ENCODE results near the gene SIKE1. TPM values are rescaled to one million over a fixed set of nuclear protein-coding genes. Genes with fewer than 3 reads are reported as not detected.

The SIKE1 gene
- polyA plus RNA-seq, 2 of the 4 experiments (the other 2 are of a cell fraction): 17.8 to 28.7 TPM

DNA sequence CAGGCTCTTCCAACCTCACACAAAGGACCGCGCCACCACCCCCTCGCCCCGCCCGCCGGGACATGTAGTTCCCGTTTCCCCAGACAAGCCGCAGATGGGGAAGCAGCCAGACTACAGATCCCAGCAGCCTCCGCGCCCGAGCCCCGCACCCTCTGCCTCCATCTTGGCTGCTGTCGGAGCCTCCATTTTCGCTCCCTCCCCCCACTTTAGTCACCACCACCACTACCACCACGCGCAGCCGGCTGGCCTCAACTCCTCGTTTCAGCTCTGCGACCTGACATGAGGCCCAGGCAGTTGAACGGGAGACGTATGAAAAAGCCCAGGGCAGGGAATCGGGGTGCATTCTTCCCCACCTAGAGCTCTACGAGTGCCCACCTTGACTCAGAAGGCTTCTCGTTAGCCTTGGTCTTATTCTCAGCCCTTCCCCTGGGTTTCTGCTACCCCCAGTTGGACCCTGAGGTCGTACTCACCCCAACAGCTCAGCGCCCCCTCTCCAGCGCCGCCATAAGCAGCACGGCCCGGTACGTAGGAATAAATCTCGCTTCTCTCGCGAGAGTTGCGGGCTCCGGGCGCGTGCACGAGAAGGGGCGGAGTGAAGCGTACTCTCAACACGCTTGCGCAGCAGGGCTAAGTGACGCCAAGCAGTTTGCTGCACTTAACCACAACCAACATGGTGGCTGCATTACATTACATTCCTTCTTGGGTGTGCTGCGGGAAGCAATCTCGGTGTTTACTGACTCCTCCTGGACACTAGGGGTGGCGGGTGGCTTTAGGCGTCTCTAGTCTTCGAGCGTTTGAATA lies 22.8 kb downstream of the SIKE1 start, which contains the start of gene CSDE1 (continued):
- TF ChIP-seq, protein P1, sequence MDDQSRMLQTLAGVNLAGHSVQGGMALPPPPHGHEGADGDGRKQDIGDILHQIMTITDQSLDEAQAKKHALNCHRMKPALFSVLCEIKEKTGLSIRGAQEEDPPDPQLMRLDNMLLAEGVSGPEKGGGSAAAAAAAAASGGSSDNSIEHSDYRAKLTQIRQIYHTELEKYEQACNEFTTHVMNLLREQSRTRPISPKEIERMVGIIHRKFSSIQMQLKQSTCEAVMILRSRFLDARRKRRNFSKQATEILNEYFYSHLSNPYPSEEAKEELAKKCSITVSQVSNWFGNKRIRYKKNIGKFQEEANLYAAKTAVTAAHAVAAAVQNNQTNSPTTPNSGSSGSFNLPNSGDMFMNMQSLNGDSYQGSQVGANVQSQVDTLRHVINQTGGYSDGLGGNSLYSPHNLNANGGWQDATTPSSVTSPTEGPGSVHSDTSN (IDR thresholded peaks at IDR 0.05): no peak
- TF ChIP-seq, protein P2, sequence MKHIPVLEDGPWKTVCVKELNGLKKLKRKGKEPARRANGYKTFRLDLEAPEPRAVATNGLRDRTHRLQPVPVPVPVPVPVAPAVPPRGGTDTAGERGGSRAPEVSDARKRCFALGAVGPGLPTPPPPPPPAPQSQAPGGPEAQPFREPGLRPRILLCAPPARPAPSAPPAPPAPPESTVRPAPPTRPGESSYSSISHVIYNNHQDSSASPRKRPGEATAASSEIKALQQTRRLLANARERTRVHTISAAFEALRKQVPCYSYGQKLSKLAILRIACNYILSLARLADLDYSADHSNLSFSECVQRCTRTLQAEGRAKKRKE (CRISPR knock-in tag; IDR thresholded peaks at IDR 0.05; ENCODE audit: low read depth): no peak
- no peak for TF ChIP-seq HOXB5 (CRISPR knock-in tag; IDR thresholded peaks at IDR 0.05)
- TF ChIP-seq NPAS2 (CRISPR knock-in tag; IDR thresholded peaks at IDR 0.05; ENCODE audit: borderline replicate concordance): no peak
- no peak for TF ChIP-seq FOSB (CRISPR knock-in tag; IDR thresholded peaks at IDR 0.05)
- TF ChIP-seq, protein P3, sequence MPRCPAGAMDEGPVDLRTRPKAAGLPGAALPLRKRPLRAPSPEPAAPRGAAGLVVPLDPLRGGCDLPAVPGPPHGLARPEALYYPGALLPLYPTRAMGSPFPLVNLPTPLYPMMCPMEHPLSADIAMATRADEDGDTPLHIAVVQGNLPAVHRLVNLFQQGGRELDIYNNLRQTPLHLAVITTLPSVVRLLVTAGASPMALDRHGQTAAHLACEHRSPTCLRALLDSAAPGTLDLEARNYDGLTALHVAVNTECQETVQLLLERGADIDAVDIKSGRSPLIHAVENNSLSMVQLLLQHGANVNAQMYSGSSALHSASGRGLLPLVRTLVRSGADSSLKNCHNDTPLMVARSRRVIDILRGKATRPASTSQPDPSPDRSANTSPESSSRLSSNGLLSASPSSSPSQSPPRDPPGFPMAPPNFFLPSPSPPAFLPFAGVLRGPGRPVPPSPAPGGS (IDR thresholded peaks at IDR 0.05): 0 out of 3 replicates have a peak, but pooled peaks have one; percentile 37
- TF ChIP-seq, protein P4, sequence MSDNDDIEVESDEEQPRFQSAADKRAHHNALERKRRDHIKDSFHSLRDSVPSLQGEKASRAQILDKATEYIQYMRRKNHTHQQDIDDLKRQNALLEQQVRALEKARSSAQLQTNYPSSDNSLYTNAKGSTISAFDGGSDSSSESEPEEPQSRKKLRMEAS (IDR thresholded peaks at IDR 0.05): peak; percentile 77
- peak; percentile 31; the same call in 1 of the 2 replicates for TF ChIP-seq MYC (IDR thresholded peaks at IDR 0.05; ENCODE audit: borderline replicate concordance, low read length)
- TF ChIP-seq, protein P5, sequence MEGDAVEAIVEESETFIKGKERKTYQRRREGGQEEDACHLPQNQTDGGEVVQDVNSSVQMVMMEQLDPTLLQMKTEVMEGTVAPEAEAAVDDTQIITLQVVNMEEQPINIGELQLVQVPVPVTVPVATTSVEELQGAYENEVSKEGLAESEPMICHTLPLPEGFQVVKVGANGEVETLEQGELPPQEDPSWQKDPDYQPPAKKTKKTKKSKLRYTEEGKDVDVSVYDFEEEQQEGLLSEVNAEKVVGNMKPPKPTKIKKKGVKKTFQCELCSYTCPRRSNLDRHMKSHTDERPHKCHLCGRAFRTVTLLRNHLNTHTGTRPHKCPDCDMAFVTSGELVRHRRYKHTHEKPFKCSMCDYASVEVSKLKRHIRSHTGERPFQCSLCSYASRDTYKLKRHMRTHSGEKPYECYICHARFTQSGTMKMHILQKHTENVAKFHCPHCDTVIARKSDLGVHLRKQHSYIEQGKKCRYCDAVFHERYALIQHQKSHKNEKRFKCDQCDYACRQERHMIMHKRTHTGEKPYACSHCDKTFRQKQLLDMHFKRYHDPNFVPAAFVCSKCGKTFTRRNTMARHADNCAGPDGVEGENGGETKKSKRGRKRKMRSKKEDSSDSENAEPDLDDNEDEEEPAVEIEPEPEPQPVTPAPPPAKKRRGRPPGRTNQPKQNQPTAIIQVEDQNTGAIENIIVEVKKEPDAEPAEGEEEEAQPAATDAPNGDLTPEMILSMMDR (IDR thresholded peaks at IDR 0.05): peak; percentile 28; the same call in 2 of the 3 replicates
- TF ChIP-seq JUN (IDR thresholded peaks at IDR 0.05): peak in 1 of 2 experiments; percentile 82; a peak in 2 of 5 replicates
- TF ChIP-seq KDM1A (IDR thresholded peaks at IDR 0.05; ENCODE audit: low read depth): no peak

DNA sequence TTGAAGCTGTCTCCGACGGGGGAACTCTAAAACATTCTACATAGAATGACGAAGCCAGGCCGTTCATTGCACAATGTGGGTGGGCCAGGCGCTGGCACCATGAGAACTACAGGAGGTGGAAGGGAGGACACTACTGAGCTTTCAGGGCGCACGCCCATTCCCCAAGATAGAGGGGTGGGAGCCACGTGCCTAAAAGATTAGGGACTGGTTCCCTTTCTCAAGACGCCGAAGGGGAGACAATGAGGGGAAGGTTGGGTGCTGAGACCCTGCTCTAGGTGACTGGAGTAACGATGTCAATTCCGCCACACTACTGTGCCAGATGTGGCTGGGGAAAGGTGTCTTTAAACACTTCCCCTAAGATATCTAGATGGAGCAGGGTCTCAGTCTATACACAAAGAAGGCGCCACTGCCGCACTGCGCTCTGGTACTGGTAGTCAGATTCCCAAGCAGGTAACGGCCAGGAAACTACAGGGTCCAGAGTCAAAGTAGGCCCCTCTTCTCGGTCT lies 23.5 kb downstream of the SIKE1 start:
- peak in 1 of 2 experiments; percentile 32; a peak in 3 of 6 replicates for ATAC-seq

DNA sequence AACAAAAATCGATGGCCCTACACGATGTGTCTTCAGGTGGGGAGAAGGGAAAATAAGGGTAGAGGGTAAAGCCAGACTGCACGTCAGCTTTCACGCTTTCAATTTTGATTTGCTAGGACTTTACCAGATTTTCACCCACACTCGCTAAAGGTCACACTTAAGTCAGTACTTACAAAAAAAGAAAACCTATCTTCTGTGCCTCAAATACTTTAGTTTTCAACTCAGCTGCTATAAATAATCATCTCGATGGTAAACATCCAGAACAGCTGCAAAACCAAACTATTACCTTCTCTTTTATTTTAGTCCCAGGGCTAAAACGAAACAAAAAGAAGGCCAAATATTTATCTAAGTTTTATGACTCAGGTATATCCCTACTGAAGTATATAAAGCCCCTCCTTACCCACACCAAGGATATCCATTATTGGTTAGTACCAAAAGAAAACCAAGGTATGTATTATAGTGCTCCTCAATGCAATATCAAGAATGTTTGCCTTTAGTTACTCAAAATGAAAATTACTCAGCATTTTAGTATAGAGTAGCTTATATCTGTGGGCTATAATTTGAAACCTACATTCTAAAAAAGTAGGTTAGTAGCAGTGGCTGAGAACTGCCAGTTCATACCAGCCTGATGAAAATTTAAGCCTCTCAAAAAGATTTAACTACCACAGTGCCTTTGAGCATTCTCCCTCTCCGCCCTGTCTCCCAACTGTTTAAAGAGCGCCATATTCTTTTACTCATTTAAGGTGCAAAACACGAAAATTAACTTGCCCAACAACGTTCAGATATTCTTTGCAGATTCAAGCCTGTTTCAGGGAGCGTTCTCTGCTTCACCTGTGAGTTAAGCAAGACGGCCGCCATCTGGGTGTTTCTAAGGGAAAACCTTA lies 24.2 kb downstream of the SIKE1 start:
- CTCF ChIA-PET: no interaction called here

More for the DNA sequence above, 23.5 kb downstream of the SIKE1 start:
- TF ChIP-seq CEBPB (IDR thresholded peaks at IDR 0.05) (peak in 1 of 2 experiments; percentile 45; a peak in 1 of 4 replicates), HEYL (CRISPR knock-in tag; IDR thresholded peaks at IDR 0.05) (no peak)
- ChIA-PET POLR2A (interaction anchor here (0.6 to 1.7 kb wide), 3 partner anchors 12 to 425 kb away, joined by 4 to 6 read pairs (median 5); partner anchors contain the start of gene SIKE1), CTCF (interaction anchor here (1.2 kb wide), 1 partner anchor 18 kb away, joined by 3 read pairs; no protein-coding TSS in a partner anchor)
- Histone ChIP-seq H3K9me3 (no peaks in the 10 kb centered on the region), H3K4me1 (peaks cover 29% of the 10 kb centered on the region; the same call in 2 of the 3 replicates), H3K4me3 (peak overlapping the region; percentile 97), H3K4me2 (peak overlapping the region; percentile 91), H3K27ac (peak overlapping the region; percentile 100)
- FAIRE-seq (no peak), DNase-seq (ENCODE audit: low read depth in 1 of 2, low spot score in 1 of 2) (peak; percentile 11 to 18)
- whole genome bisulfite sequencing (ENCODE audit: missing lambda C conversion rate): 0% methylated on average over 11 of the region's 17 CpGs

More for the DNA sequence above, 24.2 kb downstream of the SIKE1 start:
- H3K4me1 ChIP-seq: peaks cover 32% of the 10 kb centered on the region; the same call in 2 of the 3 replicates
- H3K27ac ChIP-seq: peak overlapping the region; percentile 100; a peak in 4 of 6 replicates
- TF ChIP-seq, protein P6, sequence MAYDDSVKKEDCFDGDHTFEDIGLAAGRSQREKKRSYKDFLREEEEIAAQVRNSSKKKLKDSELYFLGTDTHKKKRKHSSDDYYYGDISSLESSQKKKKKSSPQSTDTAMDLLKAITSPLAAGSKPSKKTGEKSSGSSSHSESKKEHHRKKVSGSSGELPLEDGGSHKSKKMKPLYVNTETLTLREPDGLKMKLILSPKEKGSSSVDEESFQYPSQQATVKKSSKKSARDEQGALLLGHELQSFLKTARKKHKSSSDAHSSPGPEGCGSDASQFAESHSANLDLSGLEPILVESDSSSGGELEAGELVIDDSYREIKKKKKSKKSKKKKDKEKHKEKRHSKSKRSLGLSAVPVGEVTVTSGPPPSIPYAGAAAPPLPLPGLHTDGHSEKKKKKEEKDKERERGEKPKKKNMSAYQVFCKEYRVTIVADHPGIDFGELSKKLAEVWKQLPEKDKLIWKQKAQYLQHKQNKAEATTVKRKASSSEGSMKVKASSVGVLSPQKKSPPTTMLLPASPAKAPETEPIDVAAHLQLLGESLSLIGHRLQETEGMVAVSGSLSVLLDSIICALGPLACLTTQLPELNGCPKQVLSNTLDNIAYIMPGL (CRISPR knock-in tag; IDR thresholded peaks at IDR 0.05; ENCODE audit: borderline replicate concordance): no peak
- TF ChIP-seq RARB (CRISPR knock-in tag; IDR thresholded peaks at IDR 0.05): 0 out of 2 replicates have a peak, but pooled peaks have one; percentile 20
- ATAC-seq (no peak), FAIRE-seq (no peak), DNase-seq (ENCODE audit: low read depth in 1 of 2, low spot score in 1 of 2) (no peak)
- peak overlapping the region; percentile 97 for H3K4me3 ChIP-seq
- POLR2A ChIA-PET: interaction anchor here (1.2 to 1.7 kb wide), 2 partner anchors 11 to 24 kb away, joined by 5 to 6 read pairs; partner anchors contain the start of gene SIKE1
- peak overlapping the region; percentile 91 for H3K4me2 ChIP-seq
- 23% methylated on average over 14 of the region's 14 CpGs for WGBS (ENCODE audit: missing lambda C conversion rate)
- no peaks in the 10 kb centered on the region for H3K9me3 ChIP-seq

Data from A549 (cell line).